Activated naive CD8-positive, alpha-beta T cell treated with anti-CD3 and anti-CD28 coated beads, Interleukin-2, amount 50 U/mL, for 24 hours (primary cell): ENCODE data around the gene CCL21.

Experiments used
- ATAC-seq: fragments of 150-1000 bp; cut with Tn5 transposase; one replicate; pipeline ENCODE4 v1.10.0; 2021
- DNase-seq: peaks from one replicate; pipeline ENCODE4 v3.0.0; 2021
- H3K27ac Mint-ChIP-seq: one replicate; pipeline ENCODE4 v1.8.0; 2021; ENCODE audit warnings: mild to moderate bottlenecking, mixed read lengths
- H3K27me3 Mint-ChIP-seq: one replicate; pipeline ENCODE4 v1.8.0; 2021; ENCODE audit warnings: mixed read lengths
- H3K36me3 Mint-ChIP-seq: one replicate; pipeline ENCODE4 v1.8.0; 2021; ENCODE audit warnings: low read depth, mixed read lengths
- H3K4me1 Mint-ChIP-seq: one replicate; pipeline ENCODE4 v1.8.0; 2021; ENCODE audit warnings: mixed read lengths
- H3K4me3 Mint-ChIP-seq: one replicate; pipeline ENCODE4 v1.8.0; 2021; ENCODE audit warnings: mild to moderate bottlenecking, moderate library complexity, mixed read lengths
- H3K9me3 Mint-ChIP-seq: one replicate; pipeline ENCODE4 v1.8.0; 2021; ENCODE audit warnings: mixed read lengths

CCL21 gene

GRCh38 chr9:34669809-34670562 is 40.0 kb downstream of the CCL21 start:
- H3K4me3 Mint-ChIP-seq, result no peak overlapping the region
- peaks cover 13% of the 10 kb centered on the region for H3K9me3 Mint-ChIP-seq
- no peak for DNase-seq
- H3K27me3 Mint-ChIP-seq, result no peaks in the 10 kb centered on the region
- H3K4me1 Mint-ChIP-seq, result peaks cover 3% of the 10 kb centered on the region
- H3K36me3 Mint-ChIP-seq, result no peaks in the 10 kb centered on the region
- no peak for ATAC-seq
- no peak overlapping the region for H3K27ac Mint-ChIP-seq

GRCh38 chr9:34665381-34666250 is 44.3 kb downstream of the CCL21 start:
- peaks cover 27% of the 10 kb centered on the region for H3K4me1 Mint-ChIP-seq

GRCh38 chr9:34665067-34665380 is 44.9 kb downstream of the CCL21 start:
- ATAC-seq (no peak), DNase-seq (no peak)
- Mint-ChIP-seq H3K36me3 (peaks cover 3% of the 10 kb centered on the region), H3K9me3 (peaks cover 10% of the 10 kb centered on the region), H3K4me1 (peaks cover 27% of the 10 kb centered on the region), H3K27ac (peak overlapping the region; percentile 79), H3K4me3 (peak overlapping the region; percentile 80), H3K27me3 (no peaks in the 10 kb centered on the region)

More at GRCh38 chr9:34665381-34666250, 44.3 kb downstream of the CCL21 start:
- H3K27ac Mint-ChIP-seq, result peak overlapping the region; percentile 69
- ATAC-seq (peak; percentile 78), DNase-seq (peak; percentile 86)
- H3K9me3 Mint-ChIP-seq, result peaks cover 13% of the 10 kb centered on the region
- peaks cover under 1% of the 10 kb centered on the region for H3K36me3 Mint-ChIP-seq
- H3K4me3 Mint-ChIP-seq, result peak overlapping the region; percentile 80
- no peaks in the 10 kb centered on the region for H3K27me3 Mint-ChIP-seq

GRCh38 chr9:34664281-34665066 is 45.5 kb downstream of the CCL21 start:
- Mint-ChIP-seq H3K27ac (peak overlapping the region; percentile 79), H3K4me3 (peak overlapping the region; percentile 80), H3K27me3 (no peaks in the 10 kb centered on the region), H3K4me1 (peaks cover 27% of the 10 kb centered on the region), H3K9me3 (peaks cover 5% of the 10 kb centered on the region), H3K36me3 (peaks cover 3% of the 10 kb centered on the region)
- ATAC-seq (peak; percentile 61), DNase-seq (peak; percentile 72)

- DNase-seq (no peak), ATAC-seq (no peak)
- Mint-ChIP-seq H3K4me1 (peaks cover 27% of the 10 kb centered on the region), H3K36me3 (peaks cover 3% of the 10 kb centered on the region), H3K4me3 (no peak overlapping the region), H3K27me3 (no peaks in the 10 kb centered on the region), H3K27ac (peak overlapping the region; percentile 10), H3K9me3 (no peaks in the 10 kb centered on the region)
Measured at GRCh38 chr9:34663303-34663605, 46.7 kb downstream of the CCL21 start.

- Mint-ChIP-seq H3K9me3 (no peaks in the 10 kb centered on the region), H3K27ac (peak within 1 kb of the TSS; percentile 10), H3K4me3 (no peak within 1 kb of the TSS), H3K36me3 (peaks cover 3% of the 10 kb centered on the region), H3K27me3 (no peaks in the 10 kb centered on the region), H3K4me1 (peaks cover 27% of the 10 kb centered on the region)
- ATAC-seq (no peak), DNase-seq (no peak)
Measured at GRCh38 chr9:34662526-34663302, 47.2 kb downstream of the CCL21 start, which contains the start of gene CCL27. Gene CCL27, minus strand, starts transcription at chr9:34662657. Its CDS starts 24 bp downstream, at chr9:34662633.

- no peak for DNase-seq
- peaks cover 23% of the 10 kb centered on the region for H3K4me1 Mint-ChIP-seq
- H3K9me3 Mint-ChIP-seq, result no peaks in the 10 kb centered on the region
- H3K36me3 Mint-ChIP-seq, result peaks cover 3% of the 10 kb centered on the region
- peak; percentile 48 for ATAC-seq
- no peaks in the 10 kb centered on the region for H3K27me3 Mint-ChIP-seq
- H3K27ac Mint-ChIP-seq, result no peak overlapping the region
- no peak overlapping the region for H3K4me3 Mint-ChIP-seq
Measured at GRCh38 chr9:34659592-34660253, 50.2 kb downstream of the CCL21 start.
